Measurements from ENCODE around the gene ZNF785.
"Not testable (repeated sequence)": the region's sequence is repeated elsewhere in the genome, so short reads cannot be mapped to it uniquely, and the experiment has no call there.

ZNF785 gene

GRCh38 chr16:30565984-30566383, 19.5 kb downstream of the ZNF785 start:
- no peak for DNase-seq (ENCODE audit: low read depth in 2 of 2)

DNA sequence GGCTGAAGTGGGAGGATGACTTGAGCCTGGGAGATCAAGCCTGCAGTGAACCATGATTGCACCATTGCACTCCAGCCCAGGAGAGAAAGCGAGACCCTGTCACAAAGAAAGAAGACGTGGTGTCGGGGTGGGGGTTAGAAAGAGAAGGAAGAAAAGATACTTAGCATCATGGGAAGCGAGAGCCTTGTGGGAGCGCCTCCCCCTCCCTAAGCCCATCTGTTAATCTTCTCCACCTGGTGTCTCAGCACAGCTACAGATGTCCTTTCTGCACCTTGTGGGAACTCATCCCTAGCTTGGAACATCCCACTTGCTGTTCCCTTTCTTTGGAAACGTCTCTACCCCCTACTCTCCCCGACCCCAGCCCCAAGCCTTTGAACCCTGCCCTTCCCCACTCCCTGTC, 20.0 kb downstream of the ZNF785 start:
- no peak for DNase-seq (ENCODE audit: low read depth in 2 of 2)

DNA sequence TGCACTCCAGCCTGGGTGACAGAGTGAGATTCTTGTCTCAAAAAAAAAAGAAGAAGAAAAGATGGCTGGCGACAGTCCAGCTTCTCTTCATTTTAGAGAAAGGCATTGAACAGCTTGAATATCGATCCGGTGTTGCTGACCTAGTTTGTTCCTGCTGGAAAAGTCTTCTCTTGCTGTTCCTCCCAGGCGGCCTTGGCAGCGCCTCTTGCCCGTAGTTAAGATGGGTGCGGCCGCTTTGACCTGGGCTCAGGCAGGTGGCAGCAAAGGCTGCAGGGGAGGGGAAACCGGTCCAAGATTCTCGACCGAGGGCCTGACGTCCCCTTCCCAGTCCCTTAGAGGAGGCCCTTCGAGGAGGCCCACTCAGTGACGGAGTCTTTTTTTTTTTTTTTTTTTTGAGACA, 23.5 kb downstream of the ZNF785 start:
- no peak for DNase-seq (ENCODE audit: low read depth in 2 of 2)

GRCh38 chr16:30561089-30561816, 24.2 kb downstream of the ZNF785 start:
- DNase-seq (ENCODE audit: low read depth in 2 of 2) = no peak

DNA sequence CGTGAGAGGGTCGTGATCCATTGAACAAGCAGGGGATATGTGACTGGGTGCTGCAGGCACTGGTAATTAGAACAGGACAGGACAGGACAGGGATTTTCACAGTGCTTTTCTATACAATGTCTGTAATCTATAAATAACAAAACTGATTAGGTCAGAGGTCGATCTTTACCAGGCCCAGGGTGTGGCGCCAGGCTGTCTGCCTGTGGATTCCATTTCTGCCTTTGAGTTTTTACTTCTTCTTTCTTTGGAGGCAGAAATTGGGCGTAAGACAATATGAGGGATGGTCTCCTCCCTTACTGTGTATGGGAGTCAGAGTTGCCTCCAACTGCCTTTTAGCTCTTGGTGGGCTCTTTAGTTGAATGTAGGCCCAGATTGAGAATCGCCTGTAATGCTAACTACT, 25.8 kb downstream of the ZNF785 start:
- DNase-seq (ENCODE audit: low read depth in 2 of 2) = no peak

DNA sequence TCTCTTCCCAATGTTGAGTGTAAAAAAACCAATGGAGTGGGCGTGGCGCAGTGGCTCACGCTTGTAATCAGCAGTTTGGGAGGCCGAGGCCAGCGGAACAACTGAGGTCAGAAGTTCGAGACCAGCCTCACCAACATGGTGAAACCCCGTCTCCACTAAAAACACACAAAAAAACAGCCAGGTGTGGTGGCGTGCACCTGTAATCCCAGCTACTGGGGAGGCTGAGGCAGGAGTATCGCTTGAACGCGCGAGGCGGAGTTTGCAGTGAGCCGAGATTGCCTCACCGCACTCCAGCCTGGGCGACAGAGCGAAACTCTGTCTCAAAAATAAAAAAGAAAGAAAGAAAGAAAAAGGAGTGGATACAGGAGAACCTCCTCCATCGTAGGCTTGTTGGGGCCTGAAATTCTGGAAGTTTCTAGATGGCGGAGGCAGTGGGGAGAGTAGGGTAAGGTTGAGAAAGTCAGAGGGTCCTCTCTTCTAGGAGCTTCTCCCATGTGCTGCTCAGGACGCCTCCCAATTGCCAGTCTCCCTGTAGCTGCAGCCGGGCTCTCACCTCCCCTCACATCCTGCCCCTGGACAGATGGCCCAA, 26.6 kb downstream of the ZNF785 start:
- DNase-seq (ENCODE audit: low read depth in 2 of 2) = no peak

- DNase-seq (ENCODE audit: low read depth in 2 of 2) = peak; percentile 93 to 96
Measured at GRCh38 chr16:30557957-30558788, 27.3 kb downstream of the ZNF785 start, which contains the start of gene ZNF764. Gene ZNF764 (minus strand): TSS chr16:30558374. CDS start chr16:30558182, 192 bp downstream.

DNA sequence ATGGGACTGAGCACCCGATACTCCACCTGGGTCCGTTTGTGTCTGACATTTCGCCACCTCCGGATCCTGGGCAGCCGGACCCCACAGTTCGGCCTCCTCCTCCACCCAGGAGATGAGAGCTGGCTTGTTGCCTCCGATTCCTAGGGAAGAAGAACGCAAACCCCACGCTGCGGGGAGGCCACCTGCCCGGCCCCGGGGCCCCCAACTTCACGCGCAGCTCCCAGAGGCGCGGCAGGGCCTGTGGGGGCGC, 27.9 kb downstream of the ZNF785 start:
- DNase-seq (ENCODE audit: low read depth in 2 of 2) = no peak

- DNase-seq (ENCODE audit: low read depth in 2 of 2) = no peak
Measured at GRCh38 chr16:30556125-30556473, 29.4 kb downstream of the ZNF785 start.

GRCh38 chr16:30555315-30556124, 30.0 kb downstream of the ZNF785 start:
- no peak for DNase-seq (ENCODE audit: low read depth in 2 of 2)

- no peak for DNase-seq (ENCODE audit: low read depth in 2 of 2)
Measured at GRCh38 chr16:30554557-30555314, 30.8 kb downstream of the ZNF785 start.

DNA sequence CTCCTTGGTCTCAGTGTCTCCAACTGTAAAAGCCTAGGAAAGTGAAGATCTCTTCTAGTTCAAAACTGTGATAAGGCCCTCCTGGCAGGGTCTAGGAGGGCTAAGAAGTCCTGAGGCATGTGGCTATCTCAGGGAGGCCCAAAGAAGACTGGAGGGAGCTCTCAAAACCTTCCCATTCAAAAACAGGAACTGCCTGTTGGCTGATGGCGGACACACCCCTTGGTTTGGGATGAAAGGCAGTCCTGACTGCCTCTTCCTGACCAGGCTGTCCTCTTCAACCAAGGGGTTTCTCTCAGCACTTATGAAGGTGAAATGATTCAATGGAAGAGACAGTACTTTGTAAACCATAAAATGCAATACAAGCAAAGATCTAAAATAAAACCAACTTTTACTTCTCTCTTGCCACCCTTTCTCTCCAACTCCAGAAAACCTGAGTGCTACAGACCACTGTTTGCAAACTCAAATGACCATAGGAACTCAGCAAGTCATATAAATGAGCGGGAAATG, 32.1 kb downstream of the ZNF785 start:
- no peak for DNase-seq (ENCODE audit: low read depth in 2 of 2)

GRCh38 chr16:30552956-30553355, 32.5 kb downstream of the ZNF785 start:
- DNase-seq (ENCODE audit: low read depth in 2 of 2) = no peak

DNA sequence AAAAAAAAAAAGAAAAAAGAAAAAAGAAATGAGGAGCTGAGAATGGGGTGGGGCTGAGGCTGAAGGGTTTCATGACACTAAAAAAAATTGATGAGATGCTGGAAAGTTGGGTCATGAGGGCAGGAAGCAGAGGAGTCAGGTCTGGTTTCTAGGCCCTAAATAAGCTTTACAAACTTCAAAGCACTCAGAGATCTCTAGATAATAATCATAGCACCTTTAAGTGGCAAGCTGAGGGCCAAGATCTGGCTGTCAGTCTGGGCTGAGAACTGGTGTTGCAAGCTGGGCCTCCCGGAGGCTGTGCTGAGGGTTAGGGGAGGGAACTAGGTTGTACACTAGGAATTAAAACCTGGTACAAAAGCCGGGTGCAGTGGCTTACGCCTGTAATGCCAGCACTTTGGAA, 33.7 kb downstream of the ZNF785 start:
- peak; percentile 46 to 49 for DNase-seq (ENCODE audit: low read depth in 2 of 2)

GRCh38 chr16:30548416-30549253, 36.9 kb downstream of the ZNF785 start:
- DNase-seq (ENCODE audit: low read depth in 2 of 2) = no peak

DNA sequence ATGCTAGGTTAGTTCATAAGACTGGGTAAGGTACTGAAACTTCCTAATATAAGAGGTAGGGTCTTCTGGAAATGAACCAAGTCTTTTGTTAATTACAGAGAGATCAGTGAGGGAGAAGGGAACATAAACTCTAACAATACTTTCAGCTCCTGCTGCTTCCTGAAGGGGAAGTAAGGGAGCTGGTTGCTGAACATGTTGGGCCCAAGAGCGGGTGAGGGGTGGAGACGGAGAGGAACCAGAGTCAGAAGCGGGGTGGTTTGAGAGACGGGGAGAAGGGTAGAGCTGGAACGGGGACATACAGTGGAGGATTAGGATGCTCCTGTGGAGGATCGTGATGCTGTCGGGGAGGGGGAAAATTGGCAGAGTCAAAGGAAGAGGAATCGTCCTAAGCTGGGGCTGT, 39.4 kb downstream of the ZNF785 start:
- DNase-seq (ENCODE audit: low read depth in 2 of 2) = no peak

- DNase-seq (ENCODE audit: low read depth in 2 of 2) = no peak
Measured at GRCh38 chr16:30543067-30543466, 42.4 kb downstream of the ZNF785 start.

- no peak for DNase-seq (ENCODE audit: low read depth in 2 of 2)
Measured at GRCh38 chr16:30541502-30542329, 43.8 kb downstream of the ZNF785 start.

GRCh38 chr16:30540916-30541464, 44.5 kb downstream of the ZNF785 start:
- DNase-seq (ENCODE audit: low read depth in 2 of 2) = not testable (repeated sequence)

Measured in stimulated activated CD4-positive, alpha-beta T cell treated with anti-CD3 and anti-CD28 coated beads, Interleukin-4, amount 100 ng/mL, for 48 hours (primary cell).